GM18511 (cell line): ENCODE results near the gene HS3ST6.
"Not testable (repeated sequence)": the region's sequence is repeated elsewhere in the genome, so short reads cannot be mapped to it uniquely, and the experiment has no call there.

Experiments used
- ATAC-seq: cut with Tn5 transposase; IDR thresholded peaks from one replicate; pipeline ENCODE4 v1.9.1; 2021; ENCODE audit warnings: mild to moderate bottlenecking, moderate library complexity; ENCODE audit not compliant: unreplicated experiment

The HS3ST6 gene

DNA sequence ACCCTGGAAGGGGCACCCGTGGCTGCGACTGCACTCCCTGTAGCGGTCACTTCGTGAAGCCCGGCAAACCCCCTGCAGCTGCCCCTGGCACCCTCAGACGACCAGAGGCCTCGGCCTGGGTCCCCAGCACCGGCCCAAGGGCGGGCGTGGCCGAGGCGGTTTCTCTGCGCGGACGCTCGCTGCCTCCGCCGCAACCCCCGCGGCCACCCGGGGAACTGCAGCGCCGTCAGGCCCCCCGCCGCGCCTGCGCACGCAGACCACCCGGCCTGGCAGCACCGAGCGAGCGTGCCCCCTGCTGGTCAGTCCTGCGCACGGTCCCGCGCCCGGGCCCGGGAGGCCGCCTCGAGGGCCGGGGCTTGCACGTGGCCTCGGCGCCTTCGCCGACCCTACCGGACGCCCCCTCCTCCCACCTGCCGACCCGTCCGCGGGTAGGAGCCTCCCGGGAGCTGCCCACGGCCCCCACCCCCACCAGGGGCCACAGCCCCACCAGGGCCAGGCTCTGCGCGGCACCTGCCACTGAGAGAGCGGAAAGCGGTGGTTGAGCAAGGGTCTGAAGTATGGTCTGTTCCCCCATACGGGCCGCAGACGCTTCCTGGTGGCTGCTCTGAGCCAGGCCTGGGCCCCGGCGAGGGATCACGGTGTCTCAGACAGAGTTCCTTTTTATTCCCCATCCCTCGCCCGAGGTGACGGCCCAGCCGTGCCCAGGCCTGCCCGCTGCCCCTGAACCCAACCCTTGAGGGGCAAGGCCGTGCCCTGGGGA, 11.5 kb upstream of the HS3ST6 start:
- peak; percentile 78 for ATAC-seq

DNA sequence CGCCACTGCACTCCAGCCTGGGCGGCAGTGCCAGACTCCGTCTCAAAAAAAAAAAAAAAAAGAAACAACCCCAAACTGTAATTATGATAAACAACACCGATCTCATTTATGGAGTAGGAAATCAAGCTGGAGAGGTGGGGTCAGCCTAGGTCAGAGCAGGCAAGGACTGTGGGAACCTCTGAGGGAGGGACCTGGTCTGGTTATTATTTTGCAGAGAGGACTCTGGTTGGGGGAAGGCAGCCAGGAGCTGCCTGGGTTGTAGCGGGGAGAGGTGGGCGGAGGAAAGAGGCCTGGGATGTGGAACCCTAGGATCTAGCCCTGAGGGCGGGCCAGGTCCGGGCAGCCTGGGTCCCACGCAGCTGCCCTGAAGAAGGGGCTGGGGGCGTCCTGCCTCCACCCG, 10.9 kb upstream of the HS3ST6 start:
- ATAC-seq = no peak

DNA sequence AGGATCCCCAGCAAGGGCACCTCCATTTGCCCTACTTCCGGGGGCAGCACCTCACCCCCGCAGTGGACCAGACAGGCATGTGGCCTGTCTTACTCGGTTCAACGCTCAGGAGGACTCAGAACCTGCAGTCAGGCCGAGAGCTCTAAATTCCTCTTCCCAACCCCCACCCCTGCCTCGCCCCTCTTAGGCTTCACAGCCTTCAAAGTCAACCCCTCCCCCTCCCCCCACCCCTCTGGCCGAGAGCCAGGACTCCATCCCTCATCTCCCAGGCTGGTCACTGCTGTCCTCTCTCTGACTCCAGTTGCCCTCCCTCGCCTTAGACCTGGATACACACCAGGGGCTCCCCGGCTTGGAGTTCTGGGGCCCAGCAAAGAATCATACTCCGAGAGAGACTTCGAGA, 8.1 kb upstream of the HS3ST6 start:
- no peak for ATAC-seq

DNA sequence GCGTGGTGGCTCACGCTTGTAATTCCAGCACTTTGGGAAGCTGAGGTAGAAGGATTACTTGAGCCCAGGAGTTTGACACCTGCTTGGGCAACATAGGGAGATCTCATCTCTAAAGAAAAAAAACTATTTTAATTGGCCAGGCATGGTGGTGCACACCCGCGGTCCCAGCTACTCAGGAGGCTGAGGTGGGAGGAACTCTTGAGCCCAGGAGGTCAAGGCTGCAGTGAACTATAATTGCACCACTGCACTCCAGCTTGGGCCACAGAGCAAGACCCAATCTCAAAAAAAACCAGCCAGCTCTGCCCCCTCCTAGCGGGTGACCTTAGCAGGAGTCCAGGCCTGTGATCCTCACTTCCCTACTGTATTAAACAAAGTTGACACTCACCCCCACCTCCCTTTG, 5.9 kb upstream of the HS3ST6 start:
- no peak for ATAC-seq

DNA sequence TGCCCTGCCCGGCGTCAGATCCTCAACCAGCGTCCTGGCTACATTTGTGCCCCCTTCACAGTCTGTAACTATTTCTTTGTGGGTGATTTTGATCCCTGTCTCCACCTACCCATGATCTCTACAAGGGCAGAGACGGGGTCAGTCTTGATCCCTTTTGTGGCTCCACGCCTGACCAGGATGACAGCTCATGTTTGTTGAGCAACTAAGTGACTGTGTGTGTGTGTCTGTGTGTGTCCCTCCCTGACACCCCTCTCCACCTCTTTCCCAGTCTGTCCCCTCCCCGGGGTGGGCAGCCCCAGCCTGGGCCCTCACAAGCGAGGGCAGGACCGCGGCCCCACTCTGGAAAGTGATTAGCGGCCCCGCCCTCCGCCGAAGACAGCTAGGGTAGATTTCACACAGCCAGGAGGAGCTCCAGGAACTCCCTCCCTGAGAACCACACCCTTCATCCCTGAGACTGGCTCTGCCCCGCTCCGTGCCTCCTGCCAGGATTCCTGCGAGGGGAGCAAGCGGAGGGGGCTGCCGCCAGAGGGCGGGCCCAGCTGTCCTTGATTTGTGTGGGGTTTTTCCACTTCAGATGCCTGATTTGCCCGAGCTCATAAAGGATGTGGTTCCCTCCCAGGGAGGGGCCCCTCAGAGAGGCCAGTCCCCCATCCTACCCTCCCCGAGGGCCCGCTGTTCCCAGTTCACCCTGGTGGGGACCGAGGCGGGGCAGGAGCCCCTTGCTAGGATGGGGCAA, 5.3 kb upstream of the HS3ST6 start:
- ATAC-seq = no peak

DNA sequence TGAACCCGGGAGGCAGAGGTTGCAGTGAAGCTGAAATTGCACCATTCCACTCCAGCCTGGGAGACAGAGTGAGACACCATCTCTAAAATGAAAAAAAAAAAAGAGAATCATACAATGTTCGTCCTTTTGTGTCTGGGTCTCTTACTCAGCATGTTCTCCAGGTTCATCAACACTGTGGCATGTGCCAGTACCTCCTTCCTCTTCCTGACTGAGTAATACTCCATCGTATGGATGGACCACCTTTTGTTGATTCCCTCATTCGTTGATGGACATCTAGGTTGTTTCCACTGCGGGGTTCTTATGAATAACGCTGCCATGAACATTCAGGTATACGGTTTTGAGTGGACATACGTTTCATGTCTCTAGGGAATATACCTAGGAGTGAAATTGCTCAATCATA, 4.1 kb upstream of the HS3ST6 start:
- no peak for ATAC-seq

DNA sequence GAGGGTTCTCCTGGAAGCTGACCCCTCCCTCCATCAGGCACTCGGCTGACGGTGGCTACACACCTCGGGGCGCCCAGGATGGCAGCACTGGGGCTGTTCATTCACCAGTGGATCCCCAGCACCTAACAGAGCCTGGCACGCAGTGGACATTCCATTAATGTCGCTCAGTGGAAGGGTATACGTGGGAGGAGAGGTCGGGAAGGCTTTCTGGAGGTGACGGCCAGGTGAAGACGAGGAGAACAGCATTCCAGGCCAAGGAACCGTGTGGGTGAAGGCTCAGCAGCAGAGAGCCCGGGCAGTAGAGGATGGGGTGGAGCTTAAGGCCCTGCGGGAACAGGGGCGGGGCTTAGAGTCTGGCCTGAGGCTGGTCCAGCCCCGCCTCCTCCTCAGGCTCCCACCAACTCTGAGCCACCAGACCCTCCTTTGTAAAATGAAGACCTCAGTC, 2.5 kb upstream of the HS3ST6 start:
- ATAC-seq = no peak

DNA sequence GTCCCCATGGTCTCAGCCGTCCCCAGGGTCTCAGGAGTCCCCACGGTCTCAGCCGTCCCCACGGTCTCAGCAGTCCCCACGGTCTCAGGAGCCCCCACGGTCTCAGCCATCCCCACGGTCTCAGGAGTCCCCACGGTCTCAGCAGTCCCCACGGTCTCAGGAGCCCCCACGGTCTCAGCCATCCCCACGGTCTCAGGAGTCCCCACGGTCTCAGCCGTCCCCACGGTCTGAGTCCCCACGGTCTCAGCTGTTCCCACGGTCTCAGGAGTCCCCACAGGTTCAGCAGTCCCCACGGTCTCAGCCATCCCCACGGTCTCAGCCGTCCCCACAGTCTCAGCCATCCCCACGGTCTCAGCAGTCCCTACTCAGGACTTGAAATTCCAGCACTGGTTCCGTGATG, 1.9 kb upstream of the HS3ST6 start:
- ATAC-seq = not testable (repeated sequence)

DNA sequence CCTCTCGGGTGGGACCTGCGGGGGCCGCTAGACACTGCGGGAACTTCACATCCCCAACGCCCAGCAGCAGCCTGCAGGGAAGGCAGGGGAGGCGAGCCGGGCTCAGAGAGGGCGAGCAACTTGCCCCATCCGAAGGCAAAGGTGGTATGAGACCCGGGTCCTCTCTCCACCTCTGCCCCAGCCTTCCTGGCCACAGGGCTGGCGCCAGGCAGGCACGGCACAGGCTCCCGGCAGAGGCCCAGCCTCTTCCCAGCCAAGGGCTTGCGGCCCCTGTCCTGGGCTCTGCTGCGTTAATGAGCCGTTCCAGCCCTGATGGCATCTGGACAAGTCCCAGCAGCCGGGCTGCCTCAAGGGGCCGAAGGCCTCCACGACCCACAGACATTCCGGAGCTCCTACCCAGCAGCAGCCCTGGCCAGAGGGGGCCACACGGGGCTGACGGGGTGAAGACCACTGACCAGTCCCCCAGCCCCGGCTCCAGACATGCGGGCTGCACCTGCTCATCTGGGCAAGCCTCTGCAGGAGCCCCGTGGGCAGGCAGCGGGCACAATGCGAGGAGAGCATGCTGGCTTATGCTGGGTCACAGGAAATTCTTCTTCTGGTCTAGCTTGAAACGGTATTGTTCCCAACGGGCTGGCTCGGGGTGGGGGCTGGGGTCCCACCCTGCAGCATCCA, 1.2 kb upstream of the HS3ST6 start:
- ATAC-seq = no peak

DNA sequence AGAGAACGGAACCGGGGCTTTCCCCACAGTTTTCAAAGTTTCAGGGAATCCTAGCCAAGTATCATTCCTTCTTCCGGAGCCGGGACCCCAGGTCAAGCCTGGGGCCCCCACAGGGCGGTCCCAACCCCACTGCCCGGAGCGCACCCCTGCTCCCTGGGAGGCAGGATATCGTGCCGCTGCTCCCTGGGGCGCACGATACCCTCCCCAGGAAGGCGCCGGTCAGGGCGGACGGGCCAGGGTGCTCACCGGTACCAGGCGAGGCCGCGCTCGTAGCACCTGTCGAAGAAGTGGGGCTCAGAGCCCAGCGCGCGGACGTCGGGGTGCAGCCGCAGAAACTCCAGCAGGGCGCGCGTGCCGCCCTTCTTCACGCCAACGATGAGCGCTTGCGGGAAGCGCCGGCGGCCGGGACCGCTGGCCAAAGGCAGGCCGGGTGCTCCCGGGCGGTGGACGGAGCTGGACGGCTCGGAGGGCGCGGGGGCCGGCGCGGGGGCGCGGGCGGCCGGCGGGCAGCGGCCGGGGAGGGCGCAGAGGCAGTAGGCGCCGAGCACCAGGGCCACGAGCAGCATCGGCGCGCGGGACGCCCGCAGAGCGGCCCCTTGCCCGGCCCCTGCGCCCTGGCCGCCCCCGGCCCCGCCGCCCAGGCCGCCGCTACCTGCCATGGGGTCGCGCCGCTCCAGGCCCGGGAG, 407 bp downstream of the HS3ST6 start:
- ATAC-seq = no peak

DNA sequence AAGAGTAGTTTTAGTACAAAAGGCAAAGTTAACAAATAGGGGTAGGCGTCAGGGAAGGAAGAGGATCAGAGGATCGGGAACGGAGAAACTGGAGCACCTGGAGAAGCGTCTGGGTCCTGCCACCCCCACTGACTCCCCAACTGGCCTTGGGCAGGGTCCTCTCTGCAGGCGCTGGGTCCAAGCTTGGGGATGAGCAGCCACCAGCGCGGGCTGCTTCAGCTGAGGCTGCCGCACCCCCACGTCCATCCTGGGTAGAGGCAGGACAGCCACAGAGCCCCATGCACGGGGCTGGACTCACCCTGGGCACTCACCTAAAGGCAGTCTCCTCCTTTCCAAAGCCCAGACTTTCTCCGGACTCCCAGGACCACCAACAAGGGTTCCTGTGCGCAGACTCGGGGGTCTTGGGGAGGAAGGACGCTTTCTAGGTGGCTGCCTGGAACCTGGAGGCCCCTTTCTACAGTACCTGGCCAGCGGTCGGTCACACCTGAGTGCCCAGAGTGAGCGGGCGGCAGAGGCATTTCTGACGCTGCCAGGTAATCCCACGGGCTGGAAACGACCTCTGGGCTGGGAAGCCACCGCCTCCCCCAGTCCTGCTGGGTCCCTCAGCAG, 1.1 kb downstream of the HS3ST6 start:
- no peak for ATAC-seq

DNA sequence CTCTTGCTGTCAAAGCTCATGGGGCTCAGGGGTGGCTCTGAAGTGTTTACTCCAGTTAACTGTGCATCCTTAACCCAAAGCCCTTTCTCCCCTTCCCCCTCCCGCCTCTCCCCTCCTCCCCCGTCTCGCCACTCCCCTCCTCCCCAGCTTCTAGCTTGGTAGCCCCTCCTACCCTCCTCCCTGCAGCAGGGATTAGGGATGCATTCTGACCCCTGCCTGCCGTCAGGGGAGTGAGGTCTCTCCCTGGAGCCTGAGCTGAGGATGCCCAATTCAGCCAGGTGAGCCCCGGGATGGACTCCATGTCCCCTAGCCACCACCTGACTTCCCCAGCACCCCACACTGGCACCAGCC, 1.6 kb downstream of the HS3ST6 start:
- ATAC-seq = no peak

DNA sequence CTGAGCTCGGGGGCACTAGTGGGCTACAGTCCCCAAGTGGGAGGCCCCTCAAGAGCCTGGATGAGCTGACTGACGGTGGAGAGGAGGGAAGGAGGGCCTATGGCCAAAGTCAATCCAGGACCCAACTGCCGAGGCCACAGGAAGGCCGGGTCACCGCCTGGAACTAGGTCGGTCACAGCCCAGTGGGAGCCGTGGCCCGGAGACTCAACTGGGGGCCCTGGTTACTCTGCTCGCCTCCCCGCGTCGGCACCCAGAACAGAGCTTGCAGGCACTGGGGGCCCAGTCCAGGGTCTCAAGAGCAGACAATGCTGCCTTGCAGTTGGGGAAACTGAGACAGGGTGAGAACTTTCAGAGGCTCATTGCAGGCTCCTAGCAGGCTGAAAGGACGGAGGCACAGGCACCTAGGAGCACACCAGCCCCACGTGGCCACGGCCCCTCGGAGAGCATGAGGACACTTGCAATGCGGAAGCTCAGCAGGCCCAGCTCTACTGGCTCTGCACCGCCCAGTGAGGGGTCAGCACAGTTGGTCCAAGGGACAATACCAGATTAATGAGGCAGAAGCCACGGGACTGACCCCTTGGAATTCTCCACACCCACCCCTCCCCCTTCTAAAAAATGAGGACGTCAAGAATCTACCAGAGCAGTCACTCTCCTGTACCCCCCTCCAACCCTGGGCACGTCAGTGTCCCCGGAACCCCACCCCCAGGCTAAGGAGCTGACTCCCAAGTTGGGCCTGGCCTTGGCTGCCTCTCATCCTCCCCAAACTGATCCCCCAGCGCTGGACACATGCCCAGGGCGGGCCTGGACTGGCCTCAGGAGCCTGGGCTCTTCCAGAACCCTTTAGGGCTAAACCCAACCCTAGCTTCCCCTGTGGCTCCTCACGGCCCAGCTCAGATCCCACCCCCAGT, 2.2 kb downstream of the HS3ST6 start:
- no peak for ATAC-seq

DNA sequence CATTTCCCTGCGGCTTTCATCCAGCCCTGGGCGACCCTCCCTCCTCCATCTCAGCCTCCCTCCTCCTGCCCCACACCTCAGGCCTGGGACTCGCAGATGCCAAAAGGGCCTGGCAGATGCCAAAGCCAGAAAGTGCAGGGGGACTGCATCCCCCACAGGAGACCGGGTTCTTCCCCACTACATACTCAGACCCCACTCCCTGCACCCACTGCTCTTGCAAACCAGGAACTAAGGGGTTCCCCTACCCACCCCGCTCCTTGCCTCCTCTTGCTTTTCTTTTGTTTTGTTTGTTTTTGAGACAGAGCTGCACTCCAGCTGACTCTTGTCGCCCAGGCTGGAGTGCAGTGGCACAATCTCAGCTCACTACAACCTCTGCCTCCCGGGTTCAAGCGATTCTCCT, 3.2 kb downstream of the HS3ST6 start:
- no peak for ATAC-seq

DNA sequence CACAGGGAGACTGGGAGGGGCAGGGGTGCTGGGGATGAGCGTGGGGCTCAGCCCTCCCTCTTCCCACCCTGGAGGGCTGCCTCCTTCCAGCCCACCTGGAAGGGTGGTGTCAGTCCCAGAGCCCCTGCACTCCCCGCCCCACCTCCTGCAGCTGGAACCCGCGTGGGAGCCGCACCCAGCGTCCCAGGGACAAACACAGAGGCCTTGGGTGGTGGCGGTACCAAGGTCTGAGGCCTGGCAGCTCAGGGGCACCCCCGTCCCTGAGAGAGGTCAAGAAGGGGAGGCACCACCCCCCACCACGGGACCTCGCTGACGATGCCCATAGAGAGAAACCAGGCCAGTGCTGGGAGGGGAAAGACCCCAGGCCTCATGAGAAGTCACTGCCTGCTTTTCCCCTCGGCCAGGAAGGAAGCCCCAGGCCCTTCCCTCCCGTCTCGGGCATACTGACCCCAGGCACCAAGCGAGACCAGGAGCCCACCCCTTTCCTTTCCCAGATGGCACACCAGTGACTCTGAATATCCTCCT, 4.1 kb downstream of the HS3ST6 start:
- no peak for ATAC-seq

DNA sequence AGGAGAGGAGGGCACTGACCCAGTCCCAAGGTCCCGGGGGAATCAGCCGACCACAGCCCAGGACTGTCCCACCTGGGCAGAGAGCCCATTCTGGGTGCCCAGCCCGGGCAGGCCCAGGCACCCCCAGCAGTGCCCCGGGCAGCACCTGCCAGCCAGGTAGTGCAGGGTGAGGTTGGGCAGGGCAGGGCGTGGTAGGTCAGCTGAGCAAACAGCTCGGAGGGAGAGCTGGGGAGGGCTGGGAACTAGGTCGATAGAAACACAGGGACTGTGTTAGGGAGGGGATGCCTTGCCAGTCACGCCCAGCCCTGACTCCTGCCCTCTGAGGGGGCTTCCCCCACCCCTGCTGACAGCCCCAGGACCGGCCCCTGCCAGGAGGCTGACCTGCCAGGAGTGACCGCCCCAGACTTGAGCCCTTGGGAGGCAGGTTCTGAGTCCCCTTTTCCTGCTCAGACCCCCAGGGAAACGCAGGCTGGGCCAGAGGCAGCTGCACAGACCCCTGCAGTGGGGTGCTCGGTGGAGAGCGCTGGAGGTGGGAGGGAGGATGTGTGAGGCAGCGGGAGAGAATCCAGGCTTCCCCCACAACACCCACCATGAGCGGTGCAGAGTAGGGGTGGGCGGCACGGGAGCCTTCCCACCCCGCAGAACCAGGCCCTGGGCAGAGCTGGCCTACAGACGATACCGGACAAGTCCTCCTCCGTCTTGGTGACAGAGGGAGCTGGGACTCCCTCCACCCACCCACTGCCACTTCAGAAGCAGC, 4.7 kb downstream of the HS3ST6 start:
- ATAC-seq = no peak

DNA sequence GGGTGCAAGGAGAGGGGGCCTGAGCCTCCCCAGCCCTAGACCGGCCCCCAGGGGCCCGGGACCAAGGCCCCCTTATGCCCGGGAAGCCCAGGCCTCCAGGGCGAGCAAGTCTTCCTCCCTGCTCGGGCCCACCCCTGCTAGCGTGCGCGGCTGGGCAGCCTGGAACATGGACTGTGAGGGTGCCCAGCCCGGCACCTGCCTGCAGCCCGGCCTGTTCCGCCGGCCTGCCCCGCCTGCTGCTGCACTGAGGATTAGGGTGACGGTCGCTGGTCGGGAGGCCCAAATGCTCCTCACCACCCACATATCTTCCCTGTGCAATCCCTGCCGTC, 6.0 kb downstream of the HS3ST6 start:
- ATAC-seq = no peak

DNA sequence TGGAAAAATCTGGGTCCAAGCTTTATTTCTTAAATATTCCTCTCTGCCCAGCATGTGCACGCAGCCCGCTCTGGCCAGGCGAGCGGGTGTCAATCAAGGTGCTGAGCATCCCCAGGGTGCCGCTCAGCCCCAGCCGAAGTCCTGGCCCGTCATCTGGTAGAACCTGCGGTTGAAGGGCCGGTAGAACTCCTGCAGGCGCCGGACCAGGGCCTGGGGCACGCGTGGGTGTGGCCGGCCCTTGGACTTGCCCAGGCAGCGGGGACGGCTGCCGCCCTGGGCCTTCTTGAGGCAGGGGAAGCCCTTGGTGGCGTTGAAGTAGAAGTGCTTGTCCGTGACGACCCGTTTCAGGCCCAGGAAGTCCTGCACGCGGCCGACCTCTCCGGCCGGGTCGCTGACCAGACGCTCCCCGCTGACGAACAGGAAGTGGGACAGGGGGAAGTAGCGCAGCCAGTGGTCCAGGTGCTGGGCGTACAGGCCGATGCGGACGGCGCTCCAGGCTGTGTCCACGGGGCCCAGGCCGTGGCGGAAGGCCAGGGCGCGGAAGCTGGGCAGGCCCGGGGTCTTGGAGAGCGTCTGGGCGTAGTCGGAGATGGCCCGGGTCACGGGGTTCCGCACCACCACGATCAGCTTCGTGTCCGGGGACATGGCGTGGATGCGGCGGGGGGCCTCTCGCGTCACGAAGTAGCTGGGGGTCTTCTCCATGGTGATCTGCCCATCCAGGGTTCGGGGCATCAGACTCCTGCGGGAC, 6.6 kb downstream of the HS3ST6 start:
- no peak for ATAC-seq
